COLO668 (cell line): ENCODE data around the gene TSPO2.
"Not testable (repeated sequence)": the region's sequence is repeated elsewhere in the genome, so short reads cannot be mapped to it uniquely, and the experiment has no call there.

Experiments used
- DNase-seq: peaks from one replicate; lab custom pipeline; 2025; ENCODE audit not compliant: unreplicated experiment; lab: John Stamatoyannopoulos, UW

Gene TSPO2

DNA sequence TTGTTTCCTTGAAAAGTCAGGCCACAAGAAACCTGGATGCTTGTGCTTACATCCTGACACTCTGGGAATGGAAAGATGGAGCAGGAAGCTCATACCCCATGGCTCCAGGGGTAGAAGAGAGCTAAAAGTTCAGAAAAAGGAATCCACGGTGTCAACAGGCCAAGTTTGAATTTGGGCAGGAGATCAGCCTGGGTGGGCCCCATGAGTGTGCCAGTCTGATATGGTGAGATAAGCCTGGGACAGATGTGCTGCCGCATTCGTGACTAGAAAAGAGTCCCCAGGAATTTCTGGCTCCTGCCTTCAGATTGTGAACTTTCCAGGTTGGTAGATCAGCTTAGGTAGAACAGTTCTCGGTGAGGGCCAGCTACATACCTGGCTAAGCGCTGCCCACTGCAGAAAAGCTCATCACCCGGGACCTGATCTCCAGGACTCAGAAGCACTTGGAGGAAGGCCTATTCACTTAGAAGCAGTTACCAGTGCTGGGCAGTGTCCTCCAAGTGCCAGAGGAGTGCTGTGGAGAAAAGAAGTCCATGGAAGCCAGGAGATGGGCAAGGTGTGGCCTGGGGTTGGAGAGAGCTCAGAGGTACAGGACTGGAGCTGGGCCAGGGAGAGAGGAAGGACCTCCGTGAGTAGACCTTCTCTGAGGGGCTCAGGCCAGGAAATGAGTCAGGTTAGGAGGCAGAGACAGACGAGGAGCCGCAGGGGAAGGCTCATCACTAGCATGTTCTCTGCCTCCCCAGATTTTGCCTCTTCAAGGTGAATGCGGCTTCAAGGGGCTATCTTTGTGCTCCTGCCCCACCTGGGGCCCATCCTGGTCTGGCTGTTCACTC is at the start of gene TSPO2:
TSPO2 (plus strand) TSS at position 242 of the 830 bp plus-strand sequence; CDS start at position 761, 519 bp downstream.
- no peak for DNase-seq

DNA sequence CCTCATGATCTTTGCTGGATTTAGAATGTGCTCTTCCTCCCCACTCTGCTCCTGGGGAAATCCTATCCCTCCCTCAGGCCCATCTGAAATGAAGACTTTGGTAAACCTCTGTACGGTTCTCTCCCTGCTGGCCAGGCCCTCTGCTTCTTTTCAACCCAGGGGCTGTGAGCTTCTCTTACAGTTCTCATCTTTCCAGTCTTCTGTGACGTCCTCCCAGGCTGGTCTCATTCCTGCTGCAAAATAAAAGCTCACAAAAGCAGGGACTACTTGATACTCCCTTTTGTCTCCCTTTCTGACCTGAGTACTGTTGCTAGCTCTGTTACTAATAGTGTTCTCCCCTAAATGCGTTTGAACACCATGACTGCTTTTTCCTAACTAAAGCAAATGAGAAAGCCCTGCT is 49.5 kb upstream of the TSPO2 start:
- no peak for DNase-seq

GRCh38 chr6:40996591-40997233 is 45.6 kb upstream of the TSPO2 start:
- DNase-seq: peak; percentile 35

DNA sequence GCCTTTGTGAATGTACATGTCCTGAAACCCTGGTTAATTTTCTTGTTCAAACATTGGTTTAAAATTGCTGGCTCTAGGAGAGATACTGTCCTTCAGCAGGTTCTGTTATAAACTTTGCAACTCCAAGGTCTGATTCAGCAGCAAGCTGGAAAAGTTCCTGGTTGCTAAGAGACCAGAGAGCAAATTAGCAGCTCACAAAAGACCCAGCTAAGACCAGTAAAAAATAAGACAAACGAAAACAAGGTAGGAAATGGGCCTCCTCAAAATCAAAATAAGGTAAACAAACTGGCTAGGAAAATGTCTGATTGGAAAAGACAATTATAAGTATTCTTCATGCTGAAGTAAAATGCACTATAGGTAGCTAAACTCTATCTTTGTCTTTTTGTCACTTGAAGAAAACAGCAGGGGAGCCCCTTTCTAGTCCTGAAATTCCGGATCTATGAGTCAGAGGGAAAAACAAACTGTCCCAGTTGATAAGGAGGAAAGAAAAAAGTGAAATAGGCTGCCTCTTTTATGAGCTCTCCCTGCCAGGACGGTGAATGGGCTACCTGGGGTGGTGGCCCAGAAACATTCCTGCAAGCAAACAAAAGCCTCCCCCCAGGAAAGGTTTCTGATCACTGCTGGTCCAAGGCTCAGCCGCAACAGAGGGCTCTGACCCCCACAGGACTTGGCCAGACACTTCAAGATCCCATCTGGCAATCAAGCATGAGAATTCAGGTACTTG is 44.9 kb upstream of the TSPO2 start:
- no peak for DNase-seq

DNA sequence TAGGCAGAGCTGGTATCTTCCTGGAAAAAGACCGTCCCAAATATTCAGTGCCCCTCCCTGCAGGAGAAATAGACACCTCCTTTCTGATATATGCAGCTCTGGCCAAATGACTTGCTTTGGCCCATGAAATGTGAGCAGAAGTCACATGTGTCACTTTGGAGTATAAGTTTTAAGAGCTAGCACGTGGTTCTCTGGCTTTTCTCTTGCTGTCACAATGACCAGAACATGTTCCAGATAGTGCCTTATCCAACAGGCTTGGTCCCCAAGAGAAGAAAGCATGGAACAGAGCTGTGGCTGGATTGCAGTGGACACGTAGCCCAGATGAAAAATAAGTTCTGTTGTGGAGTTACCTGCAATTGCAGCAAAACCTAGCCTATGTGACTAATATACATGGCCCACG is 43.6 kb upstream of the TSPO2 start:
- no peak for DNase-seq

DNA sequence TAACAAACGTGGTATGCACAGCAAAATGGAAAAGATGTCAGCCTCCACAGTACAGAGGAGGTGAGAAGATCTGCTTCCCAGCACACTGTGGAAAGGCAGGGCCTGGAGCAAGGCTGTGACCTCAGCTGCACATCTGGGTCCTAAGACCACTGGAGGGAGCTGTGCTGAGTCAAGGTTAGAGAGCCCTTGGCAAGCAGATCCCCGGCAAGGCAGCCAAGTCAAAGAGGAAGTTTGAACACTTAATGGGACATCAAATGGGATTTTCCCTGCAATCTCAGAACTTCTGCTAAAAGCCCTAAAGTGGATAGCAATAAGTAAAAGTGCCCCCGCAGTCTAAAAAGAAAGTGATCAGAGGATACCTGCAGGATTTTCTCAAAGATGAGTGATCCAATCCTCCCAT is 42.7 kb upstream of the TSPO2 start:
- DNase-seq: peak; percentile 18

- DNase-seq: no peak
Measured at GRCh38 chr6:41000248-41000647, 42.0 kb upstream of the TSPO2 start.

GRCh38 chr6:41002168-41002567 is 40.1 kb upstream of the TSPO2 start:
- DNase-seq: no peak

DNA sequence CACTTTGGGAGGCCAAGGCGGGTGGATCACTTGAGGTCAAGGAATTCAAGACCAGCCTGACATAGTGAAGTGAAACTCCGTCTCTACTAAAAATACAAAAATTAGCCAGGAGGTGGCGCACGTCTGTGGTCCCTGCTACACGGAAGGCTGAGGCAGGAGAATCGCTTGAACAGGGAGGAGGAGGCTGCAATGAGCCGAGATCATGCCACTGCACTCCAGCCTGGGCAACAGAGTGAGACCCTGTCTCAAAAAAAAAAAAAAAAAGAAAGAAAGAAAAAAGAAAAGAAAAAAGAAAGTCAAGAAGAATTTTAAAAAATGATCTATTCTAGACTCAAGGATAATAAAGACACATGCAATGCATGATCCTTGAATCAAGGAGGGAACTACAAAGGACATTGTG is 36.0 kb upstream of the TSPO2 start:
- DNase-seq: peak; percentile 22

- not testable (repeated sequence) for DNase-seq
Measured at GRCh38 chr6:41006980-41007379, 35.3 kb upstream of the TSPO2 start.

DNA sequence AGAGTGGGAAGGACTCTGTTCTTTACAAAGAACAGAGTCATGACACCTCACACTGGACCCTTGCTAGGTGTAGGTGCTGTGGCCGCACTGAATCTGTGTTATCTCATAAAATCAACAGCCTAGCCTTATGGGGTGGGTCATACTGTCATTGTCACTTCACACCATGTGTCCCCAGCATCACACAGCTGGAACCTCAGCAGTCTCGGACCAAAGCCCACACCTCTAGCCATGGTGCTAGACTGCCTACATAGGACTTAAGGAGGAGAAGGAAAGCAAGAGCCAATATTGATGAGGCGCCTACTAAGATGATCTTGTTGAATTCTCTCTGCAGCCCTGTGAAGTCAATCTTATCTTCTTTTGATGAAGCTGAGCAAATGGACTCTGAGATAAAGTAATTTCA is 34.3 kb upstream of the TSPO2 start:
- DNase-seq: no peak

DNA sequence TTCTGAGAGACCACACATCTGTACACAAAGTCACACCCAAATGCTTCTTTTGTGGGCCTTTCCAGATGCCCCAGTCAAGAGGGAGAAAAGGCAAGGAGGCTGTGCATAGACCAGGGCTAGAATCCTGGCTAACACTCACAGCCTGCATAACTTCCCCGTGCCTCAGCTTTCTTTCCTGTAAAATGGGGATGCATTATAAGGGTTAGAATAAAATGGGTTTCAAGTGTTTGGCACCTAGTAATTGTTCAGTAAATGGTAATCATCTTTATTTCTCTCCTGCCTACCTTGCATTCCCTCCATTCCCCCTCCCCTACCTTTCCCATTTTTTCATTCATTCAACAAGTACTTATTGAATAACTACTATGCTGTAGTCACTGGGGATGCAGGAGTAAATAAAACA is 32.6 kb upstream of the TSPO2 start:
- no peak for DNase-seq

DNA sequence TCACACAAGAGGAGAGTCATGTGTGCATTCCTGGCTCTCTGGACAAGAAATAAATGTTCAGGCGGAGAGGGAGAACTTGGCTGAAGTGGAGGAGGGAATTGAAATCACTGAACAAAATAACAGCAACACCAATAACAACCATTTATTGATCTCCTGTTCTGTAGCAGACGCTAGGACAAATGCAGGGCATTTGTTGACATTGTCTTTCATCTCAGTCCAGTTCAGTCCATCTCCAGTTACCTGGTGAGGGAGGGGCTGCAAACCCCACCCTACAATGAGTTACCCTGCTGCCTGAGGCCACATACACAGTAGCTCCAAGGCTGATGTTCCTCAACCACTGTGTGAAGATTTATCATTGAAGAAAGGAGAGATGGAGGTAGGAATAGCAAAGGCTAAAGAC is 30.6 kb upstream of the TSPO2 start:
- DNase-seq: no peak

- no peak for DNase-seq
Measured at GRCh38 chr6:41013466-41014153, 28.7 kb upstream of the TSPO2 start.

- DNase-seq: no peak
Measured at GRCh38 chr6:41014780-41015179, 27.5 kb upstream of the TSPO2 start.

DNA sequence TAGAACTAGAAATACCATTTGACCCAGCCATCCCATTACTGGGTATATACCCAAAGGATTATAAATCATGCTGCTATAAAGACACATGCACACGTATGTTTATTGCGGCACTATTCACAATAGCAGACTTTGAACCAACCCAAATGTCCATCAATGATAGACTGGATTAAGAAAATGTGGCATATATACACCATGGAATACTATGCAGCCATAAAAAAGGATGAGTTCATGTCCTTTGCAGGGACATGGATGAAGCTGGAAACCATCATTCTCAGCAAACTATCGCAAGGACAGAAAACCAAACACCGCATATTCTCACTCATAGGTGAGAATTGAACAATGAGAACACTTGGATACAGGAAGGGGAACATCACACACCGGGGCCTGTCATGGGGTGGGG is 26.4 kb upstream of the TSPO2 start:
- DNase-seq: not testable (repeated sequence)

DNA sequence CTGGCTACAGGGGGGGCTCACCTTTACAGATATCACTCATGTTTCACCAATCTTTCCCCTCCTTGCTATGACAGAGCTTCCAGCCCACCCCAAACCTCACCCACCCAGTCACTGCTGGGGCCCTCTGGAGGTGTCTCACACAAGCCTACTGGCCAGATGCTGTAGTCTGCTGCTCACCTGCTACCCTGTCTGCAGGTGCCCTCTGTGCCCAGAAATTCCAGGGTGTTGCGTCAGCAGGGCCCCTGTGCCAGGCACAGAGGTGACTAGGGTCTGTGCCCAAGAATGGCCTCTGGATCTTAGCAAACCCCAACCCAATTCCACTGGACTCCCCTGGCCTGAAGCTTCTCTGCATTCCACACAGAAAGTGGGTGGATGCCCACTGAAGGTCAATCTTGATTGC is 24.6 kb upstream of the TSPO2 start:
- no peak for DNase-seq

DNA sequence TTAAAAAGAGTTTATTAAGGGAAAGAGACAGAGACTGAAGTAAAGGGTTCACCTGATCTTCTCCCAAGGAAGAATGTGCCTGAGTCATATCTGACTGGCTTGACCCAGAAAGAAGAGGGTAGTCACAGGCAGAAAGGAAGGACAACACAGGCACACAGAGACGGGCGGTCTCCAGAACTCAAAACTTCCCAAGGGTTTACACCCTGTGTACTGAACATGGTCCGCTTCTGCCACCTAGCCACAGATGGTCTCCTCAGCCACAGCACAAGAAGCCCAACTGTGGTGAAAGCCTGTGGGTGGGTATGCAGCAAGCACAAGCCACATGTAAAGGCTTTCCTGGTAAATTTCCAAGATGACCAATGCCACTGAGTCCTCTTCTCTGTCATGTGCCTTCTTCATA is 20.4 kb upstream of the TSPO2 start:
- DNase-seq: peak; percentile 21

- DNase-seq: no peak
Measured at GRCh38 chr6:41022294-41022693, 20.0 kb upstream of the TSPO2 start.

- no peak for DNase-seq
Measured at GRCh38 chr6:41023114-41023513, 19.2 kb upstream of the TSPO2 start.

GRCh38 chr6:41025966-41026530 is 16.2 kb upstream of the TSPO2 start:
- DNase-seq: no peak
